SKM-1 (cell line): ENCODE measurements around the gene IL20RB.
"Not testable (repeated sequence)": the region's sequence is repeated elsewhere in the genome, so short reads cannot be mapped to it uniquely, and the experiment has no call there.

ENCODE experiments used
- DNase-seq: peaks from one replicate; lab custom pipeline; 2025; ENCODE audit not compliant: unreplicated experiment; lab: John Stamatoyannopoulos, UW

IL20RB gene

DNA sequence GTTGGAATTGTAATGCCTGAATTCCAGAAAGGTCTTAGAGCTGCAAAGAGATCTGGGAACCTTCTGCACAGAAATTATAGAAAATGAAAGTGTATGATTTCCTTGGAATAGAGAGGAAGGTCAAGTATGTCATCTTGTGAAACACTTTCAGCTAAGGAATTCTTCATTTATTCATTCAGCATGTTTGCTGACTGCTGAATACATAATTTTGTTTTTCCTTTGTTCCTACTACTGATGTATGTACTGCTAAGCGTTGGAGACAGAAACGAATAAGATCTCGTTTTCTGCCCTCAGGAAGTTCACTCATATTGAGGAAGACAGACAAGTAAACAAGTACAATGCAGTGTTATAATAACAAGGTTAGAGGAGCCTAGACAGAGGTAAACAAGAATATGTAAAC, 14.3 kb upstream of the IL20RB start:
- no peak for DNase-seq

DNA sequence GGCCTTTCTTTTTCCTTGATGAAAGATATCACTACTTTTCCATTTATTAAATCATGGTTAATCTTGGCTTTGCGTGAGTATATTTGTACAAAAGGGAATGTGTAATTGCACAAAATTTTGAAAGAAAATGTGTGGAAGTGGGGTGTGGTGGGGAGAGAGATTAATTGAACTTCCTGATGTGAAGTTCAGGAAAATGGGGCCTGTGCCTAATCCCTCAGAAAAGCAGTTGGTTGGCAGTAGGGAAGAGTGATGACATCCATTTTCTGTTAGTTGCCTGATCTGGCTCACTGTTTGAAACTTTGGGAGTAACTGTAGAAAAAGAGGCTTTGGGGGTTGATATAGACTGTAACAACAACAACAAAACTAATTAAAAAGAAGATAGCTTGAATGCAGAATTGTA, 10.8 kb upstream of the IL20RB start:
- DNase-seq, result no peak

DNA sequence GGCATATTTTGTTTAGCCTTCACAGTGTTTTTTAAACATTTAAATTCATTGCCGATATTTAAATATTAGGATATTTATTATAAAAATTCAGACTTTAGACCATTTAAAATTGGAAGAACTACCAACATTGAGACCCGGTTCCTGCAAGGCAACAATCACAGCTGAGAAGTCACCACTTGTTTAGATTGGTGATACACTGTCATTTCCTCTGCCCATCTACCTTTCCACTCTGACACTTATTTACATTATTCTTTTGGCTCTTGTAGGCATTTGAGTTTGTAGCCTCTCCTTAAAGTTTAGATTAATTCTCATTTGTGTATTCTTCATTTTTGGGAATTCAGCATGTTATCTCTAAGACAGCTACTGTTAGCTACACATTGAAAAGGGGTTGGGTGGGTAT, 10.3 kb upstream of the IL20RB start:
- no peak for DNase-seq

DNA sequence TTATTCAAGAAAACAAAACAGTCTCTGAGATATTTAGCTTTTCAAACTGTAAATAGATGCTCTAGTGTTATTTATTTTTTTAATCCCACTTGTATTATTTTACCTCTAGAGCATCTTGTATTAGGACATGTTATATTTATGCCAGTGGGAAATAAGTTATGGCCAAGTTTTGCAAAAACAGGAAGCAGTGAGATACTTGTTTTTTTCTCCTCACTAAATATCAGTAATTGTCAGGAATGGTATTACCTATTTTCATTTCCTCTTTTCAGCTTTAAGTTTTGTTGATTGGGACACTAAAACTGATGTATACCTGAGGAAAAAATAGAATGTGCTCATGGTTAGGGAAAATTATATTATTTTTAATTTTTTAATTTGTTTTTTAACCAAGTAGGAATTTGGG, 8.6 kb upstream of the IL20RB start:
- DNase-seq, result no peak

DNA sequence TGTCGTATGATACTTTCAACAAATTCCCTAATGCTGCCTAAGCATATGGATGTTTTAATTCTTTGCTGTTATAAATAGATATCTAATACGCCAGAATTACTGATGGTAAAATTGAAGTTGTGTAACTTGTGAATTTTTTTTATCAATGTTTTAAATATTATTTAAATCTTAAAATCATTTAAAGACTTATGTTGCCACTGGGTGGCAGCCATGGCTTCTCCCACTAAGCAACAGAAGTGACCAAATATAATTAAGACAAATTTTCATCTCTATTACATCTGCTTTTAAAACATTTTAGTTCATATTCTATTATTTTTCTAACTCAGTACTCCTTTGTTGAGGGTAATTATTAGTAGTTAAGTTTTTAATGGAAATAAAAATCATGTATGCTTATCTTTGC, 8.1 kb upstream of the IL20RB start:
- no peak for DNase-seq

DNA sequence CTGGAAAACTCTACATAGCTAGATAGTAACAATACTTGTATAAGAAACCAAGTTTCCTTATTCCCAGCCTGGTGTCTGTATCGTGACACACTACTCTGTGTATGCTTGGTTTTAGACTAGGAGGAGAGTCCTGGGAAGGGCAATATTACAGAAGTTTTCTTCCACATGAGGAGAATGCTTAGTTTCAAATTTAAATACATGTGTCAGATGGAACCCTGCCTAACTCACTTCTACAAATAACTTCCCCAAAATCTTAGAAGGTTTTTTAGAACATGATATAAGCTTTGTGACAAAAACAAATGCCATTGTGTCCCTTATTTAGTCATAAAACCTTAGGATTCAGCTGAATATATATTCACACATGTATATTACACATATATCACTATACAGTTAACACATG, 7.2 kb upstream of the IL20RB start:
- DNase-seq, result no peak

DNA sequence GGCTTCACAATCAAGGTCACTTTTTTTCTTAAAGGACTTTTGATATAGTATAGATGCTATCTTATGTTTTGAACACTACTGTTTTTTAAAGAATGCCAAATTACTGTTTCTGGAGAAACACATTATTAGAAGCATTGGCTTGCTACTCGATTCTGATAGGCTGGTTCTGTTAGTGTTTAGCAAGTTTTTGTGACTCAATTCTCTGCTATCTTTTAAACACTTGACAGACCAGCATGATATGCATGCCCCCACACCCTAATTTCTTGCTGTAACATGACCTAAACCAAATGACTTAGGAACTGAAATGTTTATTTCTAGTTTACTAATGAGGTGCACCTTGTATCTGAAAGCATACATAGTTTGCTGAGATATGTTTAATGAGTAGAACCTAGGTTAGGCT, 5.5 kb upstream of the IL20RB start:
- DNase-seq, result no peak

DNA sequence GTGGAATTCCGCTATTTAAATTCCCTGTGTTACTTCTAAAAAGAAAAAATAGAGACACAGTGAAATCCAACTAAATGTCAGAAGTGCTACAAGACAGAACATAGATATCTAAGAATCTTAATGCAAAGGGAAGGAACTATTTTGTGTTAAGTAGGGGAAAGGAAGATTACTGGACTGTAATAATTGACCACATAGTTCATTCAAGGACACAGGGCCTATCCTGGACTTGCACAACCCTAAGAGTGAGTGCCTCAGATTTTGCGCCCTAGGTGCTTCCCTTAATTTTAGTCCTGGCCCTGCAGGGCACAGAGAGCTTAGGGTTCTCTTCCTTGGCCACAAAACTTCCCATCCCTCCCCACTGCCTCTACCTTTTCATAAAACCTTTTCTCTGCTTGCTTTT, 3.5 kb upstream of the IL20RB start:
- no peak for DNase-seq

DNA sequence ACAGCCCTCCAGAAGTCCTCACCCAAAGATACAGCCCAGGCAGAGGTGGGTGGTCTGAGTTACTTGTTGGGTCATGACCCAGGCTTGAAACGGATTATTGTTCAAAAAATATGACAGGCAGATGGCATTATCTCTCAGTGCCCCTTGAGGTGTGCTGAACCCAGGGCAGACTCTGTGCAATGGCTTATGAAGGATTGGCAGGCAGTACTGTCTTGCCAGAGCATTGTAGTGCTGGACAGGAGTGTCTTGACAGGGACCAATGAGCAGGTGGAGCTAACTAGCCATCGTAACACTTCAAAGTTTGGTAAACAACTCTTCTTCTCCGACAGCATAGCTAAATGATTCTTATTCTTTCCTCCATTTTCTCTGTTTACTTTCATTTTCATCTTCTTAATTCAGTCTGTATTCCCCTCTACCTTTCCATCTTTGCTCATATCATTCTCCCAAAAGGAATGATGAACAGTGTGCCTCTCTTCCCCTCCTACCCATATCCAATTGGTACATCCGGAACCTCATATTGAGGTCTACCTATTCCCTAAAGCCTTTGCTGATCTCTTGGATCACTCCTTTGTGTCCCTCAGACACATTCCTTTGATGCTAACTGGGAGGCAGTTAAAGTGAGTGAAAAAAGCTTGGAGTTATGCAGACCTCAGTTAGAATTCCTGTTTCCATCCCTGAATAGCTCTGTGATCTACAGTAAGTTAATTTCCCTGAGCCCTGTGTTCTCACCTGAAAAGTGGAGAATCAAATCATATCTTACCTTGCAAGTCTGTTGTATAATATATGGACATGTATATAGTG, 2.6 kb upstream of the IL20RB start:
- DNase-seq, result no peak

DNA sequence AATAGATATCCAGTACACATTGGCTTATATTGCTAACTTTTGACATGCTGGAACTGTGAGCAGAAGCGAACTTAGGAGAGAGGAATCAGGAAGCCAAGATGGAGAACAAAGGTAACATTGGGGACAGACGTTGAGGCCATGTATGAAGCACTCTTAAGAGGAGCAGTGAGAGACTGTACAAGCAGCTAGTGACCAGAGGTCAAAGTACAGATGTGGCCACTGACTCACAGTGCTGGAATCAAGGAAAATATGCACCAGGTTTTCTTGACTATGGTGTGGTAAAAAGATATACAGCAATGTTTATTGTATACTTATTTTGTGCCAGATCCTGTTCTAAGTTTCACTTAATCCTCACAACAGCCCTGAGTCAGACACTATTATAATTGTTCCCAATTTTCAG, 2.0 kb upstream of the IL20RB start:
- no peak for DNase-seq

DNA sequence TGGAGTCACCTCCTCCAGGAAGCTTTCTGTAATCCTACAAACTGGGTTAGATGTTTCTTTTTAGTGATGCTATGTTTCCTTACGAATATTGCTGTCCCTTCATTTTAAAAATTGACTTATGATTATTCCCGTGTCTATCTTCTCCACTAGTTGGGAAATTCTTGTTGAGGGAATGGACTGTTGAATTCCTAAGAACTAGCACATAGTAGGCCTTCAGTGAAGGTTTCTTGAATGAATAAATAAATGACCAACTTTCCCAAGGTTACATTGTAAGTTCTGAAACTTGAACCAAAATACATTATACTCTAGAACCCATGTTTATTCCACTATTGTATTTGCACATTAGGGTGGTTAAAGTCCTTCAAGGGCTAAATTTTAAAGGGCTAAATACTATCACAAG, 812 bp upstream of the IL20RB start:
- DNase-seq, result no peak

DNA sequence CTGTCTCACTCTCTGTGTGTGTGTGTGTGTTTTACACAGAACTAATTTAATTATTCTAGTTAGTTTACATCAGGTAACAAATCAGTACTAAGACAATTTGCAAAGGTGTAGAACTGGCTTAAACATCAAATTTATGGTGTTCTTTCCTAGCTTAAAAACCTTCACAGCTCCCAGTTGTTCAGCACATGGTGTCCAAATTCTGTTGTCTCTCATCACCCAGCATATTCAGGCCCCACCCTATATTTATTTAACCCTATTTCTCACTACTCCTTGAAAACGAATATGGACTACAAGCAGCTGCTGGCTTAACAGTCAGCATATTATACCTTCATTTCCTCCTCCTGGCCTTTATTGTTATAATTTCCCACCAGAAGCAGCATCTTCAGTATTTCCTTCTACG, 1.2 kb downstream of the IL20RB start:
- DNase-seq, result no peak

DNA sequence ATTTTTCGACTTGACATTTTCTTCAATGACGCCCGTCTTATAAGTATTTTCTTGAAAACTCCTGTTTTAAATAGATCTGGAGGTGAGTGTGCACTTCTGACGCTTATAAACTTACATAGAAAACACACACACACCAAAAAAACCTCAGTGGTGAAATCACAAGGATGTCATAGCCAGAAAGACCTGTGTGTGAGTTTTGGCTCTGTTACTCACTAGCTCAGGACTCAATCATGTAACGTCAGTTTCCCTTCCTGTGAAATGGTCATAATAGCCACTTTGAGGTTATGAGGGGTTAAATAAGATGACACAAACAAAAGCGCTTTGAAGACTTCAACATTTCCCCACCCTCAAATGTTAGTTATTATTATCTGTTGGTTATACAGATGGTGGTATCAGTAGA, 1.8 kb downstream of the IL20RB start:
- DNase-seq, result no peak

DNA sequence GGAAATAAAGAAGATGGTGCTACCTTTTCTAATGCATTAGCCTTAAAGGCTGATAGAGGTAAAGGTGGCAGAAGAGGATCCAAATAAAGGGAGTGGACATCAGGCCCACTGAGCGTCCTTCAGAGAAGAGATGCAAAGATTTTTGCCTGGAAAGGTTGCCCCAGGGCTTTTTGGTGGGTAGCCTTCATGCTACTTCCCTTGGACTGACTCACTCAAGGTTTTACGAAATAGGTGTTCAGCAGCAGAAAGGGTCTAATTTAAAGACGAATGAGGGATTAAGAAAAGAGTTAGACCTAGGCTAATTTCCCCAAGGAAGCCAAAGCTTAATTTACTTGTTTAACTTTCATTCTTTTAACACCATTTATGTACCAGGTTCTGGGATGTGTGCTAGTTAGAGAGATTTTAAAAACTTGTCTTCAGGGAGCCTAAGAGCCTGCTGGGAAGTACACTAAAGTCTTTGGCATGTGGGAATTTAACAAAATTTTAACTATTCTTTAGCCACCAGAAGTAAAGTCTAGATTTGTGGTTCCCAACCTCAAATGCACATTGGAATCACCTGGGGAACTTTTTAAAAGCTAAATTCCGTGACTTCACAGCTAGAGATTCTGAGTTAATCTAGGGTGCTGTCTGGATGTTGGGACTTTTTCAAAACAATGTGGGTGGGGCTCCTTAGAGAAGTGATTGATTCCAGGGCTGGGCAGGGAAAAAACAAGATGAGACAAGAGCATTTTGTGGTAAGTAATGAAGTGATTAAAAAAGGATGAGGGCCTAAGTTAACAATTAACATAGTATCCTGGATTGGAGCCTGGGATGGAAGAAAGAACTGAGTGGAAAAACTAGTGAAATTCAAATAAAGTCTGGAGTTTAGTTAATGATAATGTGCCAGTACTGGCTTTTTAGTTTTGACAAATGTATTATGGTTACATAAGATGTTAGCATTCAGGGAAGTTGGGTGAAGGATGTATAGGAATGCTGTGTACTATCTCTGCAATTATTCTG, 3.4 kb downstream of the IL20RB start:
- DNase-seq, result no peak

DNA sequence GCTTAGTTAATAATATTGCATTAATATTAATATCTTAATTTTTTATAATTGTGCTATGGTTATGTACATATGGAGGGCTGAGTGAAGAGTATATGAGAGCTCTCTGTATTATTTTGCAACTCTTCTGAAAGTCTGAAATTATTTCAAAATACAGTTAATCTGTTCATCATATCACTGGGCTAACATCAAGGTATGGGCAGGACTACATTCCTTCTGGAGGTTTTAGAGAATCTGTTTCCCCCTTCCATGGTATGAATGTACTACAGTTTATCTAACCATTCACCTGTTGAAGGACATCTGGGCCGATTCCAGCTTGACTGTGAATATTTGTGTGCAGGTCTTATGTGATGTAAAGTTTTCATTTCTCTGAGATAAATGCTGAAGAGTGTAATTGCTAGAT, 5.1 kb downstream of the IL20RB start:
- DNase-seq, result no peak

DNA sequence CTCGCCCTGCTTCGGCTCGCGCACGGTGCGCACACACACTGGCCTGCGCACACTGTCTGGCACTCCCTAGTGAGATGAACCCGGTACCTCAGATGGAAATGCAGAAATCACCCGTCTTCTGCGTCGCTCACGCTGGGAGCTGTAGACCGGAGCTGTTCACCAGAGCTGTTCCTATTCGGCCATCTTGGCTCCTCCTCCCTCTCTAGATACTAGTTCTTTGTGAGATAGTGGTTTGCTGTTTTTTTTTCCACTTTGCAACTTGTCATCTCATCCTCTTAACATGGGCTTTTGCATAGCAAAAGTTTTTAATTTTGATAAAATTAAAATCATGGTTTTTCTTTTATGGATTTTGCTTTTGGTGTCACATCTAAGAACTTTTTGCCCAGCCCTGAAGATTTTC, 11.8 kb downstream of the IL20RB start:
- not testable (repeated sequence) for DNase-seq

DNA sequence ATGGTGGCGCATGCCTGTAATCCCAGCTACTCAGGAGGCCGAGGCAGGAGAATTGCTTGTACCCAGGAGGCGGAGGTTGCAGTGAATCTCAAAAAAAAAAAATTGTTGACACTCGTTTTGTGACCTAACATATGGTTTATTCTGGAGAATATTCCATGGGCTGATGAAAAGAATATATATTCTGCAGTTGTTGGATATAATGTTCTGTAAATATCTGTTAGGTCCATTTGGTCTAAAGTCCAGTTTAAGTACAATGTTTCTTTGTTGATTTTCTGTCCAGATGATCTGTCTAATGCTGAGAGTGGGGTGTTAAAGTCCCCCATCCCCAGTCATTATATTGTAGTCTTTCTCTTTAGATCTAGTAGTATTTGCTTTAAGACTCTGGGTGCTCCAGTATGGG, 15.6 kb downstream of the IL20RB start:
- no peak for DNase-seq

DNA sequence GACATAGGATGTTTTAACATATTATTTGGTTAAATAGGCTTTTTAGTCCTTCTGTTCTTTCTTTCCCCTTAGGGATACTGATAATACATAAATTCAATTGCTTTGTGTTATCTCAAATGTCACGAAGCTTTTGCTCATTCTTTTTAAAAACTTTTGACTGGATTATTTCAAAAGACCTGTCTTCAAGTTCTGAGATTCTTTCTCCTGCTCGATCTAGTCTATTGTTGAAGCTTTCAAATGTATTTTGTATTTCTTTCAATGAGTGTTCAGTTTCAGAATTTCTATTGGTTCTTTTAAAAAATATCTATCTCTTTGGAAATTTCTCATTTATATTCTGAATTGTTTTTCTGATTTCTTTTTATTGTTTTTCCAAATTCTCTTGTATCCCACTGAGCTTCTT, 16.9 kb downstream of the IL20RB start:
- DNase-seq, result no peak

DNA sequence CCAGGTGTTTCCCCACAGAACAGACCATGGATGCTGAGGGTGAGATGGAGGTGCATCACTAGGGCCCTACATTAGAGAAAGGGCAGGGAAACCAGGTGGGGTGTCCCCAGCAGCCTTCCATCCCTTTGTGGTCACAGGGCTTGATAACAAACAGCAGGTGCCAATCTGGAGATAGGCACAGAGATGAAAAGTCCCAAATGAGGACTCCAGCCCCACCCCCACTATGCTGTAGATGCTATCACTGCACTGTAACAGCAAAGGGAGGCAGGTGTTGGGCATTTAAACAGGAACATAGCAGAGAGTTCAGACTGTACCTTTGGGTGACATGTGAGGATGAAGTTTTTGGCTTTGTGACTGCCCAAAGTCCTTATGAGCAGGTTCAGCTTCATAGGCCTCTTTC, 21.4 kb downstream of the IL20RB start:
- DNase-seq, result no peak

DNA sequence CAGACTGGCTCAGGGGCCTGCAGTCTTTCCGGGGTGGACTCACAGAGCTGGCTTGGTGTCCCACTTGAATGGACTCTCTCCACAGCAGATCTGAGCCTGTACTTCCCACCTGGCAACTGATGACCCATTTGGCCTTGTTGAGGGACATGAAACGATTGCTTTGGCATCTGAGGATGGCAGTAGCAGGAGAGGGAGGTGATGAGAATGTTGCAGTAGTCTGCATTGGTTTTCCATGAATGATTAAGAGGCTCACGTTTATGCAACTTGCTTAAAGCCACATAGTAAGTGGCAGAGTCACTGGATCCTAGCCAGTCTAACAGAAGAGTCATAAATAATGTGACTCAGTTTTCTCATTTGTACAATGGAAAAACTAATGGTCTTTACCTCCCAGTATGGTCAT, 21.9 kb downstream of the IL20RB start:
- no peak for DNase-seq

DNA sequence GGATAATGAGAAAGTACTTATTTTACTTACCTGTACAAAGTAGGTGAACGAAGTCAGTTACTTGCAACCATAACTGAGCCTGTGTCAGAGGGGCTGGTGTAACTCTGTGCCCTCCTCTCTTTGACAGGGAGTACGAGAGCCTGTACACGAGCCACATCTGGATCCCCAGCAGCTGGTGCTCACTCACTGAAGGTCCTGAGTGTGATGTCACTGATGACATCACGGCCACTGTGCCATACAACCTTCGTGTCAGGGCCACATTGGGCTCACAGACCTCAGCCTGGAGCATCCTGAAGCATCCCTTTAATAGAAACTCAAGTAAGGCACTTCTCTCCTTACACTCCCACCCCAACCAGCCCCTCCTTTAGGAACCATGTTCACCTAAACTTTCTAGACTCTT, 24.2 kb downstream of the IL20RB start:
- DNase-seq, result no peak

DNA sequence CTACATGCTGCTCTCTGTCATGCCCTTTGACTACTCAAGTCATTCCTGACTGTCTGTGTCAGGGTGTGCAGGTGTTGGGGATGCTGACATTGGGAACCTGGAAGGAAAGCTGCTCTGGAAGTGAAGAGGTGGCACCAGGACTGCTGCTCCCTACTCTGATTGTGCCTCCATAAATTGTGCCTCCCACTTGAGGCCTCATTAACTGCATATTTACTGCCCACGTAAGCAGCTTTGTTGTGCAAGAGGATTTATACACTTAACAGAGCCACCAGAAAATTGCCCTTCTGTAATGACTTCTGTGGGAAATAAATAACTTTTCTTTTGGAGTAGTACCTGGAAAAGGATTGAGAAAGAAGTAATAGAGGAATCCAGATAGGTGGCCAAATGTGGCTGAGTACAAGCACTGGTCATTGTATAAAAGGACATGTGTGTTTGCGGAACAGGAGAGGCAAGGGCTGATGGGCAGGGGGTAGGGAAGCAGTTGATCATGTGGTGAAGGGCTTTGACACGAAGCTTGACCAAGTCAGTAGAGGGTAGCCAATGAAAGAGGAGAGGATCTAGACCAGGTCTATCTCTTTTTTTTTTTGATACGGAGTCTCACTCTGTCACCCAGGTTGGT, 24.8 kb downstream of the IL20RB start:
- DNase-seq, result no peak
